Transverse colon (tissue), 4 donors: Measurements from ENCODE around the gene VWA5B1. TPM values are rescaled to one million over a fixed set of nuclear protein-coding genes. Genes with fewer than 3 reads are reported as not detected.

ENCODE experiments used
- DNase-seq: peaks from one replicate; pipeline ENCODE4 v3.0.0-alpha.2; 2019
- H3K27ac ChIP-seq, 4 donors: fragments of 200-600 bp; sonication (generic); 2 replicates each; pipeline ENCODE4 v1.5.1; 2016 to 2018; ENCODE audit warnings: inconsistent platforms in 4 of 4
- H3K27me3 ChIP-seq: fragments of 200-600 bp; sonication (generic); 2 replicates; pipeline ENCODE4 v1.5.1; 2017; ENCODE audit warnings: inconsistent platforms
- H3K36me3 ChIP-seq, 4 donors: fragments of 200-600 bp; sonication (generic); 2 replicates each; pipeline ENCODE4 v1.5.1; 2017 to 2019; ENCODE audit warnings: inconsistent platforms in 4 of 4
- H3K4me1 ChIP-seq, 4 donors: fragments of 200-600 bp; sonication (generic); 2 replicates each; pipeline ENCODE4 v1.5.1; 2017 to 2020; ENCODE audit warnings: inconsistent platforms in 4 of 4
- H3K4me3 ChIP-seq, 4 donors: fragments of 200-600 bp; sonication (generic); 1 replicate in 1 of 4; 2 replicates in 3 of 4; pipeline versions ENCODE4 v1.5.1 to v1.6.1; 2017 to 2019; ENCODE audit warnings: inconsistent platforms in 4 of 4
- H3K9me3 ChIP-seq, 2 donors: fragments of 200-600 bp; sonication (generic); 2 replicates each; pipeline ENCODE4 v1.5.1; 2017 to 2019; ENCODE audit warnings: inconsistent platforms in 2 of 2
- EP300 ChIP-seq: sonication (generic); formaldehyde crosslinking; IDR thresholded peaks from one replicate; pipeline ENCODE4 v1.6.1; 2017; ENCODE audit warnings: antibody characterized with exemption, low read depth
- POLR2A ChIP-seq: fragments of 450-650 bp; IDR thresholded peaks from one replicate; pipeline ENCODE4 v1.6.1; 2016; ENCODE audit warnings: antibody characterized with exemption, mild to moderate bottlenecking, moderate library complexity
- POLR2AphosphoS5 ChIP-seq, 3 donors: sonication (generic); formaldehyde crosslinking; IDR thresholded peaks; one replicate each; pipeline ENCODE4 v1.6.1; 2016; ENCODE audit warnings: antibody characterized with exemption in 3 of 3
- WGBS, 2 donors: methylation state at CpG; one replicate each; pipeline ENCODE4 v1.1.5; 2018; ENCODE audit warnings: low coverage in 1 of 2; 5-methylcytosine and 5-hydroxymethylcytosine counted together
- in situ Hi-C, 4 donors: fragments of 200-750 bp; cut with MboI; loops; one replicate each; pipeline versions ENCODE4 v1.15.0 to v1.15.1; 2017; ENCODE audit warnings: low sequenced_read_pairs in 3 of 4, low pct_ligation_motif_present in 1 of 4, low pct_unique_long_range_greater_than_20kb in 1 of 4
- intact Hi-C: fragments of 100-400 bp; cut with DNase I; formaldehyde crosslinking; loops from one replicate; pipeline ENCODE4 v1.15.1; 2023; ENCODE audit warnings: low total_unique reads
- total RNA-seq, 4 donors: library from RNA; depleted of rRNA; stranded (reverse); fragments of >200 nt; gene quantifications; one replicate each; pipeline ENCODE4 v1.1.0, GENCODE V29; 2016
- TF ChIP-seq, protein P1 (sequence below), 5 experiments: fragments of 200-600 bp in 3 of 5; fragments of 450-650 bp in 2 of 5; sonication (generic) in 3 of 5; IDR thresholded peaks; 1 replicate in 2 of 5; 2 replicates in 3 of 5; pipeline ENCODE4 v1.5.1; 2016 to 2017; ENCODE audit warnings: antibody characterized with exemption in 5 of 5, inconsistent platforms in 3 of 5, mild to moderate bottlenecking in 2 of 5, moderate library complexity in 1 of 5

The VWA5B1 gene
- total RNA-seq, 4 donors from 2014 or later: not detected

GRCh38 chr1:20322081-20322824, 31.6 kb downstream of the VWA5B1 start:
- no peak overlapping the region for H3K27ac ChIP-seq
- in situ Hi-C loops: no loop called here
- H3K4me3 ChIP-seq: no peak overlapping the region
- H3K36me3 ChIP-seq: no peaks in the 10 kb centered on the region
- TF ChIP-seq POLR2AphosphoS5 (IDR thresholded peaks at IDR 0.05) (no peak), POLR2A (no peak)
- TF ChIP-seq, protein P1, sequence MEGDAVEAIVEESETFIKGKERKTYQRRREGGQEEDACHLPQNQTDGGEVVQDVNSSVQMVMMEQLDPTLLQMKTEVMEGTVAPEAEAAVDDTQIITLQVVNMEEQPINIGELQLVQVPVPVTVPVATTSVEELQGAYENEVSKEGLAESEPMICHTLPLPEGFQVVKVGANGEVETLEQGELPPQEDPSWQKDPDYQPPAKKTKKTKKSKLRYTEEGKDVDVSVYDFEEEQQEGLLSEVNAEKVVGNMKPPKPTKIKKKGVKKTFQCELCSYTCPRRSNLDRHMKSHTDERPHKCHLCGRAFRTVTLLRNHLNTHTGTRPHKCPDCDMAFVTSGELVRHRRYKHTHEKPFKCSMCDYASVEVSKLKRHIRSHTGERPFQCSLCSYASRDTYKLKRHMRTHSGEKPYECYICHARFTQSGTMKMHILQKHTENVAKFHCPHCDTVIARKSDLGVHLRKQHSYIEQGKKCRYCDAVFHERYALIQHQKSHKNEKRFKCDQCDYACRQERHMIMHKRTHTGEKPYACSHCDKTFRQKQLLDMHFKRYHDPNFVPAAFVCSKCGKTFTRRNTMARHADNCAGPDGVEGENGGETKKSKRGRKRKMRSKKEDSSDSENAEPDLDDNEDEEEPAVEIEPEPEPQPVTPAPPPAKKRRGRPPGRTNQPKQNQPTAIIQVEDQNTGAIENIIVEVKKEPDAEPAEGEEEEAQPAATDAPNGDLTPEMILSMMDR (IDR thresholded peaks at IDR 0.05): no peak
- DNase-seq: no peak
- H3K4me1 ChIP-seq: peaks cover 0 to 20% (median 4%) of the 10 kb centered on the region in 4 donors
- H3K27me3 ChIP-seq: no peaks in the 10 kb centered on the region
- WGBS, 2 donors: 54% methylated on average over 11 of the region's 11 CpGs; no CpG with 5 or more reads in 1 of the 2 donors
- no peaks in the 10 kb centered on the region for H3K9me3 ChIP-seq
- intact Hi-C loops: no loop called here

GRCh38 chr1:20322825-20323612, 32.3 kb downstream of the VWA5B1 start:
- Histone ChIP-seq H3K4me3 (no peak overlapping the region), H3K27me3 (no peaks in the 10 kb centered on the region), H3K36me3 (no peaks in the 10 kb centered on the region), H3K4me1 (peaks cover 0 to 20% (median 4%) of the 10 kb centered on the region in 4 donors), H3K27ac (no peak overlapping the region), H3K9me3 (no peaks in the 10 kb centered on the region)
- intact Hi-C loops: no loop called here
- no peak for TF ChIP-seq POLR2AphosphoS5 (IDR thresholded peaks at IDR 0.05)
- TF ChIP-seq, protein P1 (IDR thresholded peaks at IDR 0.05): no peak
- in situ Hi-C loops: no loop called here
- peak; percentile 19 for DNase-seq
- 74 to 82% methylated on average over 7 to 23 of the region's 23 CpGs for WGBS, 2 donors

GRCh38 chr1:20323613-20323920, 32.9 kb downstream of the VWA5B1 start:
- H3K27ac ChIP-seq: no peak overlapping the region
- intact Hi-C loops: no loop called here

DNA sequence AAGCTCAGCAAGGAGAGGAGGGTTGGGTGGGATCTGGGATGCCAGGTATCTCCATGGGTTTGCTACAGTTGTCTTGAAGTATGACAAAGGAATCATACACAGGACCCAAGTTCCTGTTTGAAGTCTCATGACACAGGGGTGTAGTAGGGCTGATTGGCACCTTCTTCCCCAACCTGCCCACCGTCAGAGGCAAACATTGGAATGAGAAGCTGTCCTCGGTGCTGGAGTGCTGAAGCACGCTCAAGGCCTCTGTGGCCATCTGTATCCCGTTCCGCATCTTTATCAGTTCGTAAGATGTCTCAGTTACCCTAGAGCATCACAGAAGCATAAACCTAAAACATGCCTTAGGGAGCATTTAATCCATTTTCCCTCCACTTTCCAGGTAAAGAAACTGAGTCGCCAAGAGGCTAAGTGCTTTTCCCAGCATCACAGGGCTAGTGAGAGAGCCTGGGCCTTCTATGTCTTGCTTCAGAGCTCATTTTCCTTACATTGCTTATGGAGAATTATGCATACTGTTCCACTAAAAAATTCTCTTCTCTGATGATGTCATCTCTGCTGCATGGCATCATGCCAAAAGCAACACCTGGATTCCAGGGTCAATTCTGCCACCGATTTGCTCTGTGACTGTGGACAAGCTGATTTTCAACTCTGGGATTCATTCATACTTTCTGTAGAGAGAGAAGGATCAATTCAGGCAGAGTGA, 34.2 kb downstream of the VWA5B1 start:
- no peaks in the 10 kb centered on the region for H3K9me3 ChIP-seq
- peaks cover 0 to 20% (median 4%) of the 10 kb centered on the region in 4 donors for H3K4me1 ChIP-seq
- no peak for TF ChIP-seq POLR2A
- TF ChIP-seq, protein P1 (IDR thresholded peaks at IDR 0.05): no peak
- TF ChIP-seq EP300: no peak
- no peak for TF ChIP-seq POLR2AphosphoS5 (IDR thresholded peaks at IDR 0.05)
- no peak overlapping the region for H3K4me3 ChIP-seq
- intact Hi-C loops: no loop called here
- H3K36me3 ChIP-seq: no peaks in the 10 kb centered on the region
- in situ Hi-C loops: no loop called here
- DNase-seq: no peak
- WGBS, 2 donors: 40 to 81% methylated on average over 1 to 8 of the region's 8 CpGs
- no peak overlapping the region for H3K27ac ChIP-seq
- H3K27me3 ChIP-seq: no peaks in the 10 kb centered on the region

More at GRCh38 chr1:20323613-20323920, 32.9 kb downstream of the VWA5B1 start:
- no peaks in the 10 kb centered on the region for H3K36me3 ChIP-seq
- H3K4me1 ChIP-seq: peaks cover 0 to 20% (median 4%) of the 10 kb centered on the region in 4 donors
- H3K27me3 ChIP-seq: no peaks in the 10 kb centered on the region
- in situ Hi-C loops: no loop called here
- 91 to 100% methylated on average over 3 of the region's 3 CpGs for WGBS, 2 donors
- no peak for DNase-seq
- no peaks in the 10 kb centered on the region for H3K9me3 ChIP-seq
- TF ChIP-seq, protein P1 (IDR thresholded peaks at IDR 0.05): no peak
- H3K4me3 ChIP-seq: no peak overlapping the region
